IPS-20b (cell line): Measurements from ENCODE around the gene SERP2.

Source experiments
- H3K27ac ChIP-seq: one replicate; pipeline ENCODE4 v1.5.1; 2013; ENCODE audit warnings: low read length
- H3K27me3 ChIP-seq: 2 replicates; pipeline ENCODE4 v1.6.1; 2013; ENCODE audit warnings: mild to moderate bottlenecking, low read length, inconsistent platforms; ENCODE audit not compliant: insufficient read depth
- H3K36me3 ChIP-seq: 2 replicates; pipeline ENCODE4 v1.6.1; 2013; ENCODE audit warnings: low read depth, mild to moderate bottlenecking, inconsistent platforms, low read length, moderate library complexity; ENCODE audit not compliant: insufficient read depth
- H3K4me1 ChIP-seq: 2 replicates; pipeline ENCODE4 v1.6.1; 2013; ENCODE audit warnings: mild to moderate bottlenecking, control low read depth, inconsistent platforms, low read length, moderate library complexity; ENCODE audit not compliant: insufficient read depth
- H3K4me3 ChIP-seq: 2 replicates; pipeline ENCODE4 v1.5.1; 2013; ENCODE audit warnings: mild to moderate bottlenecking, low read length, inconsistent platforms
- H3K9ac ChIP-seq: 2 replicates; pipeline ENCODE4 v1.6.1; 2013; ENCODE audit warnings: low read depth, mild to moderate bottlenecking, inconsistent platforms, low read length, moderate library complexity
- H3K9me3 ChIP-seq: 2 replicates; pipeline ENCODE4 v1.6.1; 2013; ENCODE audit warnings: mild to moderate bottlenecking, low read depth, low read length, inconsistent platforms; ENCODE audit not compliant: insufficient read depth

Gene SERP2

DNA sequence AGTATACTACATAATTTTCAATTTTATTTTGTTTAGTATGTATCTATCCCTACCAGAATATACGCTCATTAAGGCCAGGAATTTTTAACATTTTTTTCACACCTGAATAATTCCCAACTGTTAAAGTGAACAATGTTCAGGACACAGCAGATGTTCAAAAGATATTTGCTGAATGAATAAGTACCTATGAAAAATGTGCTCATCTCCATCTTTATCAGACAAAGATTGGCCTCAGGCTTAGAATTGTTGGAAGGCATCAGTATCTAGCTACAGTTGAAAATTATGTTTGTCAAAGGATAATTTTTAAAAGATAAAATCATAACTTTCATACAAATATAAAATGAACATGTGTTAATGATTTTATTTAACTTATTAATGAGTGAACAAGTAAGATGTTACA lies 30.9 kb upstream of the SERP2 start:
- no peaks in the 10 kb centered on the region for H3K9me3 ChIP-seq
- no peak overlapping the region for H3K4me3 ChIP-seq
- H3K36me3 ChIP-seq = no peaks in the 10 kb centered on the region
- H3K27ac ChIP-seq = no peak overlapping the region
- no peaks in the 10 kb centered on the region for H3K27me3 ChIP-seq
- no peak overlapping the region for H3K9ac ChIP-seq
- H3K4me1 ChIP-seq = no peaks in the 10 kb centered on the region

DNA sequence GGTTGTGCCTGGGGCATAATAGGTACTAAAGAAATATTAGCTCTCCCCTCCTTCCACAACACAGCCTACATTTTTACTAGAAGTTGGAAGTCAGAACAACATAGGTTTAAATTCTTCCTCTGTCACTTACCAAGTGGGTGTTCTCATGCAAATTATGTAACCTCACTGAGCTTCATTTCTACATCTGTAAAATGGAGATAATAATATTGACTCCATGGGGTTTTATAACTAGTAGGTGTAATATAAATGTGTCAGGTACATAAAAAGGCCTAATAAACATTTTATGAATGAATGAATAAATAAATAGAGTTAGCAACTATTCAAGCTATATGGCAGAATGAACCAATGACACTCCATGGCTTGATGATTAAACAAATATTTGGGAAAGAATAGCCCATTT lies 27.1 kb upstream of the SERP2 start:
- H3K27me3 ChIP-seq = no peaks in the 10 kb centered on the region
- H3K27ac ChIP-seq = no peak overlapping the region
- no peak overlapping the region for H3K9ac ChIP-seq
- peaks cover 3% of the 10 kb centered on the region; the same call in 1 of the 2 replicates for H3K4me1 ChIP-seq
- H3K9me3 ChIP-seq = no peaks in the 10 kb centered on the region
- no peak overlapping the region for H3K4me3 ChIP-seq
- H3K36me3 ChIP-seq = no peaks in the 10 kb centered on the region

DNA sequence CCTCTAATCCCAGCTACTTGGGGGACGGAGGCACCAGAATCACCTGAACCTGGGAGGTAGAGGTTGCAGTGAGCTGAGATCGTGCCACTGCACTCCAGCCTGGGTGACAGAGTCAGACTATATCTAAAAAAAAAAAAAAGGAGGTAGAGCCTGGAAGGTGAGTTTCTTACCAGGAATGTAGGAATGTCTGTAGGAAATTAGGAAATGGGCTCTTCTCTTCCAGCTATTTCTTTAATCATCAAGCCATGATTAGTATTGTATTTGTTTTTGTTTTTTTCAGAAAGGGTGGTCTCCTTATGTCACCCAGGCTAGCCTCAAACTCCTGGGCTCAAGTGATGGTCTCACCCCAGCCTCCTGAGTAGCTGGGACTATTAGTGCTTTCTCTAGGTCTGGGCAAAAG lies 26.3 kb upstream of the SERP2 start:
- Histone ChIP-seq H3K4me3 (no peak overlapping the region), H3K9ac (no peak overlapping the region), H3K36me3 (no peaks in the 10 kb centered on the region), H3K4me1 (peaks cover 3% of the 10 kb centered on the region; the same call in 1 of the 2 replicates), H3K9me3 (no peaks in the 10 kb centered on the region), H3K27ac (no peak overlapping the region), H3K27me3 (no peaks in the 10 kb centered on the region)

DNA sequence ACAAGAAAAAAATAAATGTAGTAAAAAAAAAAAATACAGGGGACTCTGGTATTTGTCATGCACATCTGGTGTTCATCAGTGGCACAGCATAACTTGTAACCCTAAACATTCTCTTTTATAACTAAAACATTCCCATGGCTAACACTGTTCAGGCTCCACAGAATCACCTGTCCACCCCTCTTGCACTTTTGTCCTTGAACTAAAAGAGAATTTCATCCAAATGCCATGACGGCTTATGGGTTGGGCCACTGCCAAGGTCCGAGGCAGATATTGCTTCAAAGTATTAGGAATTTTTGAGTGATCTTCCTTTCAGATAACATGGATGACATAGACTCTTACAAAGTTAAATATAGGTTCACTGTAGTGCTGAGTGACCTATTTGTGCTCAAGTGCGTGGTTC lies 25.7 kb upstream of the SERP2 start:
- Histone ChIP-seq H3K36me3 (no peaks in the 10 kb centered on the region), H3K27ac (no peak overlapping the region), H3K27me3 (no peaks in the 10 kb centered on the region), H3K4me1 (peaks cover 3% of the 10 kb centered on the region; the same call in 1 of the 2 replicates), H3K4me3 (no peak overlapping the region), H3K9ac (no peak overlapping the region), H3K9me3 (no peaks in the 10 kb centered on the region)

DNA sequence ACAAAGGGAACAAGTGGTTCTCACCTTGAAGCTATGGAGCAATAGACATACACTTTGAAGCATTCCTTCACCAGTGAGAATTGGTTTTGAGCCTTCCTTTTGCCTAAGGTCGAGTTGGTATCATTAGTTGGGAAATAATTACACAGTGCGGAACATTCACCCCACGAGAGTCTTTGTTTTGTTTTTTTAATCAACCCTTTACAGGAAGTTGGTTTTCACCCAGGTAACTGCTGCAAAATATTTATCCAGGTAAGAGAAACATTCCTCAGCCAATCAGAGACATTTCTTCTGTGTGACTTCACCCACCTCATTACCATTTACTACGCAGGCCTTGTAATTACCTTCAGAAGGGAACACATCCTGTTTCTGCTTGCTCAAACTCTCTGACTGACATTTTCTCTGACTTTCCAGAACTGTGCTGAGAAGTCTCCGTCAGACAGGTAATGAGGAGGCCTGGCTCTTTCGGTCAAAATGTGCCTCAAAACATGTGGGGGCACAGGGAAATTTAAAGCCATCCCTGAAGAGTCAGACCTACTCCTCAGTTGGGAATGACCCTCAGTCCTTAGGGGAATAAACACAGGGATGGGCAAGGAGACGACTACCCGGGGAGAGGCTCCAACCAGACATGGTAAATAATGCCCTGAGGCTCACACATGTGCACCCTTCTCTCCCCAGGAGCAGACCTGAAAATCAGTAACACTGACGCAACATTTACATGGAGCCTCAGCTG lies 22.7 kb upstream of the SERP2 start:
- no peaks in the 10 kb centered on the region for H3K27me3 ChIP-seq
- peaks cover 3% of the 10 kb centered on the region; the same call in 1 of the 2 replicates for H3K4me1 ChIP-seq
- no peak overlapping the region for H3K9ac ChIP-seq

DNA sequence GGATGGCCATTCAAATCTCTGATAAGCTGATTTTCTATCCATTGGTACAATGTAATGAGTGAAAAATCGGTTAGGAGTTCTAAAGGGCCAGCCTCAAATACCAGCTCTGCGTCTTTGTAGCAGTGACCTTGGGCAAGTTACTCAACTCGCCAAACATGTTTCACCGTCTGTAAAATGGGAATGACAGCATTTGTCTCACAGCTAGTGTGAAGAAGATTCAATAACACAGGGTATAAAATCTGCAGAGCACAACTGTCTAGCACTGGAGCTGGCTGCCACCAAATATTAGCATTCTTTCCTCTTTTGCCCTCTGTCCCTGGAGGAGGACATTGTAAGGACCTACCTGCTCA lies 22.1 kb upstream of the SERP2 start:
- no peak overlapping the region for H3K27ac ChIP-seq

More for the DNA sequence above, 22.7 kb upstream of the SERP2 start:
- Histone ChIP-seq H3K9me3 (no peaks in the 10 kb centered on the region), H3K27ac (no peak overlapping the region), H3K4me3 (no peak overlapping the region), H3K36me3 (no peaks in the 10 kb centered on the region)

DNA sequence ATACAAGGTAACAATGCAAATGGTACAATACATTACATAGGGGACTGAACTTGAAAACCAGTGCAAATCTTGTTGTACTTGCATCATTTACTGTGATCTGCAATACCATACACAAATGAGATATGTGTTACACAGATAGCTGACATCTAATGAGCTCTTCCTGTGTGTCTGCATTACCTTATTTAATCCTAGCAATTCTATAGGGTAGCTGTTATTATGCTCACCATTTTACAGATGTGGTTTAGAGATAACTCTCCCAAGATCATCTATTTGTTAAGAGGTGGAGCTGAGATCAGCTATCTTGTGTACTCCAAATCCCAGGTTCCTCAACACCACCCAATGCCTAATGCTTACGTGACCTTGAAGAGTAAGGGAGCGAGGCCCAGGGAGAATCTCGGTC lies 21.4 kb upstream of the SERP2 start:
- peaks cover 3% of the 10 kb centered on the region; the same call in 1 of the 2 replicates for H3K4me1 ChIP-seq
- no peaks in the 10 kb centered on the region for H3K27me3 ChIP-seq
- H3K4me3 ChIP-seq = no peak overlapping the region
- no peaks in the 10 kb centered on the region for H3K36me3 ChIP-seq
- no peaks in the 10 kb centered on the region for H3K9me3 ChIP-seq
- no peak overlapping the region for H3K27ac ChIP-seq
- no peak overlapping the region for H3K9ac ChIP-seq

More for the DNA sequence above, 22.1 kb upstream of the SERP2 start:
- Histone ChIP-seq H3K4me3 (no peak overlapping the region), H3K4me1 (peaks cover 3% of the 10 kb centered on the region; the same call in 1 of the 2 replicates), H3K9me3 (no peaks in the 10 kb centered on the region), H3K36me3 (no peaks in the 10 kb centered on the region), H3K27me3 (no peaks in the 10 kb centered on the region), H3K9ac (no peak overlapping the region)

DNA sequence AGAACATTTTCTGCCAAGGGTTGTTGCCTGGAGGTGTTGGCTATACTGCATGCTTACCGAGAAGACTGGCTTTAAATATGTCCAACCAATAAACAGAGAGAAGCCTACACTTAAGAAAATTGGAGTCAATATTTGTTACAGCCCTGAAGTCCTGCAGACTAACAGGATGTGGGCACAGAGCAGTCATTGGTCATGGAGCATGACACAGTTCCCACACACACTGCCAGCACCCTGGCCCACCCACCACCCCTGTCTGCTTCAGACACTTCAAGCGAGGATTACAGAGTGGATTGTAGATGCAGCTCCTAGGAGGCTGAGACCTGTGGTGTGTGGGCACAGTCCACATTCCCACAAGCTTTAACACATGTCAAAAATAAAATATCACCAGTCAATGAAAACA lies 21.0 kb upstream of the SERP2 start:
- Histone ChIP-seq H3K27ac (no peak overlapping the region), H3K36me3 (no peaks in the 10 kb centered on the region), H3K4me3 (no peak overlapping the region), H3K27me3 (no peaks in the 10 kb centered on the region), H3K9me3 (no peaks in the 10 kb centered on the region), H3K4me1 (peaks cover 3% of the 10 kb centered on the region; the same call in 1 of the 2 replicates), H3K9ac (no peak overlapping the region)

DNA sequence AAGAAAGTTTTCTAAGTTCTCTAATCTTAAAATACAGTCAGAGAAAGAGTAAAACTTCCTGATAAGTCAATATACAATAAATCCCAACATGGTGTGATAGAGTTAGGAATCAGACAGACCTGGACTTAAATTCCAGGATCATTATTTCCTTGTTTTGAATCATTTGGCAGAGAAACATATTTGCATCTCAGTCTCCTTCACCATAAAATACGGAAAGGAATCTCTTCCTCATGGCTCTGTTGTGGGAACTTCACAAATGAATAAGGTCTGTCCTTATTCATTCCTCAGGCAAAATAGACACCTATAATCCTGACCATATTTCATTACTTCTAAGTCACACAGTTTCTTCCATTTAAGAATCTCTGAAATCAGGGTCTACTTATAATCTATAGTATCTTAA lies 19.3 kb upstream of the SERP2 start:
- H3K9me3 ChIP-seq = no peaks in the 10 kb centered on the region
- H3K4me1 ChIP-seq = peaks cover 3% of the 10 kb centered on the region; the same call in 1 of the 2 replicates
- no peaks in the 10 kb centered on the region for H3K27me3 ChIP-seq
- no peak overlapping the region for H3K27ac ChIP-seq
- H3K4me3 ChIP-seq = no peak overlapping the region
- no peak overlapping the region for H3K9ac ChIP-seq
- no peaks in the 10 kb centered on the region for H3K36me3 ChIP-seq

DNA sequence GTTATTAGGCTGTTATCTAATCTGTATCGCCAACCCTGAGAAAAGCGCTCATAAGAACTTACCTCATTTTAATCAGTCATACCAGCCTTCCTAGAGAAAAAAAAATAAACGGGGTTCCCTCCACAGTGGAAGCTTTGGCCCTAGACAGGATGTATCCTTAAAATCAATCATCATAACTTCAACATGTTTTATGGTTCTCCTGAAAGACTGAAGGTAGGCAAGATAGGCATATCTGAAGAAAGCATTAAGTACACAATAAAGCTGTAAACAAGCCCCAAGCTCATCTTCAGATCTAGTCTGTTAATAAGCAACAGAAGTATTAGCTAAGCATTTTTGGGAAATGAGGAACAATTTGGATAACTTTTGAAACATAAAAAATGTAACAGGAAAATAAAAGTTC lies 18.7 kb upstream of the SERP2 start:
- Histone ChIP-seq H3K4me1 (peaks cover 3% of the 10 kb centered on the region; the same call in 1 of the 2 replicates), H3K9ac (no peak overlapping the region), H3K27ac (no peak overlapping the region), H3K27me3 (no peaks in the 10 kb centered on the region), H3K36me3 (no peaks in the 10 kb centered on the region), H3K4me3 (no peak overlapping the region), H3K9me3 (no peaks in the 10 kb centered on the region)

DNA sequence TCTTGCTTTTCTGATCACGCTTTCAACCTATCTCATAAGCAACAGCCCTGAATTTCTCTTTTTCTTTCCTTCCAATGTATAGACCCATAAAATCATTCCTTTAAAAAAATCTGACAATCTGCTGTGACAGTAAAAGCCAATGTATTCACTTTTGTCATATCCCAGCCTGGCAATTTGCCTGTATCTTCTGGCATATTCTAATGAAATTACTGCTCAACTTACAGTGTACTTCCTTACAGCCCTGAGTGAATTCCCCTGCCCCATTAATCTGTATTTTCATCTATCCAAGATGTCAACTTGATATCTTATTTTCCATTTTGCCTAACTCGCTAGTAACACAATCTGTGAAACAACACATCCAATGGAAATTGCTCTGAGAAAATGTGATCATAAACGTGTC lies 18.0 kb upstream of the SERP2 start:
- Histone ChIP-seq H3K27me3 (no peaks in the 10 kb centered on the region), H3K9ac (no peak overlapping the region), H3K27ac (no peak overlapping the region), H3K9me3 (no peaks in the 10 kb centered on the region), H3K36me3 (no peaks in the 10 kb centered on the region), H3K4me1 (peaks cover 2% of the 10 kb centered on the region; the same call in 1 of the 2 replicates), H3K4me3 (no peak overlapping the region)

DNA sequence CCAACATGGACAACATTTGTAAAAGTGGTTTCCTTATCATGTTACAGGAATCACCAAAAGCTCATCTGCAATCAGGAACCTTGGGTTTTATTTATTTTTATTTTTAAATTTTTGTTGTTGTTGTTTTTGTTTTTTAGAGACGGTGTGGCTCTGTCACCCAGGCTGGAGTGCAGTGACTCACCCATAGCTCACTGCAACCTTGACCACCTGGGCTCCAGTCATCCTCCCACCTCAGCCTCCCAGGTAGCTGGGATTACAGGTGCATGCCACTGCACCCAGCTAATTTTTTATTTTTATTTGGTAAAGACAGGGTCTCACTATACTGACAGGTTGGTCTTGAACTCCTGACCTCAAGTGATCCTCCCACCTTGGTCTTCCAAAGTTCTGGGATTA lies 13.6 kb upstream of the SERP2 start:
- H3K27me3 ChIP-seq = no peaks in the 10 kb centered on the region
- no peaks in the 10 kb centered on the region for H3K4me1 ChIP-seq
- H3K9ac ChIP-seq = no peak overlapping the region
- H3K4me3 ChIP-seq = no peak overlapping the region
- no peaks in the 10 kb centered on the region for H3K9me3 ChIP-seq
- H3K36me3 ChIP-seq = no peaks in the 10 kb centered on the region
- no peak overlapping the region for H3K27ac ChIP-seq
